ENCODE results near the gene TAF5L.

TAF5L gene

GRCh38 chr1:229627003-229627402, 1.1 kb upstream of the TAF5L start:
- TF ChIP-seq CTCF (IDR thresholded peaks at IDR 0.05; ENCODE audit: low read length) (no peak), EZH2 (IDR thresholded peaks at IDR 0.05; ENCODE audit: borderline replicate concordance, low read length) (no peak)
- Histone ChIP-seq H3K27ac (ENCODE audit: low read depth, low read length, poor library complexity, severe bottlenecking) (no peak overlapping the region), H3K36me3 (ENCODE audit: insufficient read depth, low read length) (peaks cover 35% of the 10 kb centered on the region), H2AFZ (ENCODE audit: low read length) (no peak overlapping the region), H3K4me1 (ENCODE audit: insufficient read depth, low read length, severe bottlenecking) (peaks cover 31% of the 10 kb centered on the region), H3K27me3 (ENCODE audit: insufficient read depth, low read length) (no peaks in the 10 kb centered on the region), H3F3A (ENCODE audit: insufficient read depth, low read length) (no peaks in the 10 kb centered on the region), H4K20me1 (ENCODE audit: insufficient read depth, low read length) (0 out of 2 replicates have a peak, but pooled peaks cover under 1% of the 10 kb centered on the region), H3K9me2 (ENCODE audit: low read depth, low read length) (no peaks in the 10 kb centered on the region), H3K4me3 (ENCODE audit: low read depth, low read length, poor library complexity, severe bottlenecking) (peak overlapping the region; percentile 82), H3K79me2 (ENCODE audit: insufficient read depth, low read length) (peaks cover 81% of the 10 kb centered on the region), H3K4me2 (ENCODE audit: low read length) (peak overlapping the region; percentile 75), H3K9me3 (ENCODE audit: low read length) (no peaks in the 10 kb centered on the region), H3K9ac (ENCODE audit: low read length) (peak overlapping the region; percentile 75)

GRCh38 chr1:229625071-229625914, 629 bp downstream of the TAF5L start:
- H3K9me2 ChIP-seq (ENCODE audit: low read depth, low read length), result no peaks in the 10 kb centered on the region
- peaks cover 88% of the 10 kb centered on the region for H3K79me2 ChIP-seq (ENCODE audit: insufficient read depth, low read length)
- peak overlapping the region; percentile 47 for H3K27ac ChIP-seq (ENCODE audit: low read depth, low read length, poor library complexity, severe bottlenecking)
- H3K4me2 ChIP-seq (ENCODE audit: low read length), result peak overlapping the region; percentile 100
- H3K27me3 ChIP-seq (ENCODE audit: insufficient read depth, low read length), result no peaks in the 10 kb centered on the region
- H3K4me3 ChIP-seq (ENCODE audit: low read depth, low read length, poor library complexity, severe bottlenecking), result peak overlapping the region; percentile 82
- no peaks in the 10 kb centered on the region for H3F3A ChIP-seq (ENCODE audit: insufficient read depth, low read length)
- H4K20me1 ChIP-seq (ENCODE audit: insufficient read depth, low read length), result no peaks in the 10 kb centered on the region; the same call in 1 of the 2 replicates
- no peaks in the 10 kb centered on the region for H3K9me3 ChIP-seq (ENCODE audit: low read length)
- TF ChIP-seq EZH2 (IDR thresholded peaks at IDR 0.05; ENCODE audit: borderline replicate concordance, low read length), result no peak
- no peak for TF ChIP-seq CTCF (IDR thresholded peaks at IDR 0.05; ENCODE audit: low read length)
- H3K36me3 ChIP-seq (ENCODE audit: insufficient read depth, low read length), result peaks cover 22% of the 10 kb centered on the region
- H3K4me1 ChIP-seq (ENCODE audit: insufficient read depth, low read length, severe bottlenecking), result peaks cover 31% of the 10 kb centered on the region
- H3K9ac ChIP-seq (ENCODE audit: low read length), result peak overlapping the region; percentile 96
- no peak overlapping the region for H2AFZ ChIP-seq (ENCODE audit: low read length)

- TF ChIP-seq CTCF (IDR thresholded peaks at IDR 0.05; ENCODE audit: low read length), result no peak
- no peak for TF ChIP-seq EZH2 (IDR thresholded peaks at IDR 0.05; ENCODE audit: borderline replicate concordance, low read length)
- H3K9me2 ChIP-seq (ENCODE audit: low read depth, low read length), result no peaks in the 10 kb centered on the region
- peak overlapping the region; percentile 82 for H3K4me3 ChIP-seq (ENCODE audit: low read depth, low read length, poor library complexity, severe bottlenecking)
- no peaks in the 10 kb centered on the region for H3F3A ChIP-seq (ENCODE audit: insufficient read depth, low read length)
- peak overlapping the region; percentile 96 for H3K9ac ChIP-seq (ENCODE audit: low read length)
- peaks cover 15% of the 10 kb centered on the region for H3K36me3 ChIP-seq (ENCODE audit: insufficient read depth, low read length)
- peaks cover 88% of the 10 kb centered on the region for H3K79me2 ChIP-seq (ENCODE audit: insufficient read depth, low read length)
- H3K27me3 ChIP-seq (ENCODE audit: insufficient read depth, low read length), result no peaks in the 10 kb centered on the region
- H3K4me2 ChIP-seq (ENCODE audit: low read length), result peak overlapping the region; percentile 100
- H3K9me3 ChIP-seq (ENCODE audit: low read length), result no peaks in the 10 kb centered on the region
- H3K27ac ChIP-seq (ENCODE audit: low read depth, low read length, poor library complexity, severe bottlenecking), result peak overlapping the region; percentile 47
- no peak overlapping the region for H2AFZ ChIP-seq (ENCODE audit: low read length)
- no peaks in the 10 kb centered on the region; the same call in 1 of the 2 replicates for H4K20me1 ChIP-seq (ENCODE audit: insufficient read depth, low read length)
- H3K4me1 ChIP-seq (ENCODE audit: insufficient read depth, low read length, severe bottlenecking), result peaks cover 31% of the 10 kb centered on the region
These were observed 1.3 kb downstream of the TAF5L start for GRCh38 chr1:229624521-229625070.
